ENCODE measurements around the gene AGPAT2. TPM values are rescaled to one million over a fixed set of nuclear protein-coding genes. Genes with fewer than 3 reads are reported as not detected.
A peak's percentile ranks its signal among the peaks of the same experiment; 100 is the strongest.

Gene AGPAT2
- total and polyA plus RNA-seq, 2 experiments from 2014 or later: 31.8 to 44.7 TPM

- peaks cover 10% of the 10 kb centered on the region; the same call in 2 of the 3 replicates for H3K4me1 Mint-ChIP-seq
- no peaks in the 10 kb centered on the region for H3K9me3 Mint-ChIP-seq
- H3K27ac Mint-ChIP-seq: no peak overlapping the region
- H3K27me3 ChIP-seq (ENCODE audit: insufficient read depth): no peaks in the 10 kb centered on the region
- H3K36me3 ChIP-seq (ENCODE audit: insufficient read depth): no peaks in the 10 kb centered on the region
- no peaks in the 10 kb centered on the region for H3K9me2 ChIP-seq (ENCODE audit: insufficient read depth)
- no peak overlapping the region for H3K4me3 ChIP-seq
- H3K4me3 Mint-ChIP-seq: no peak overlapping the region
- no peaks in the 10 kb centered on the region; the same call in 1 of the 2 replicates for H3K4me1 ChIP-seq (ENCODE audit: insufficient read depth)
- H3K4me2 ChIP-seq: no peak overlapping the region
- H3K27ac ChIP-seq (ENCODE audit: low read depth): no peak overlapping the region
- H3K36me3 Mint-ChIP-seq (ENCODE audit: low read depth): no peaks in the 10 kb centered on the region
- 0 out of 2 replicates have a peak overlapping the region, but pooled peaks have one; percentile 52 for H2AFZ ChIP-seq
- H3K27me3 Mint-ChIP-seq (ENCODE audit: insufficient read depth, low read depth, poor library complexity): peaks cover 16% of the 10 kb centered on the region
- 0 out of 2 replicates have a peak, but pooled peaks cover 3% of the 10 kb centered on the region for H3F3A ChIP-seq (replicated peaks; ENCODE audit: low read depth)
- TF ChIP-seq ZNF114 (CRISPR knock-in tag; IDR thresholded peaks at IDR 0.05): no peak
- TF ChIP-seq, protein P1, sequence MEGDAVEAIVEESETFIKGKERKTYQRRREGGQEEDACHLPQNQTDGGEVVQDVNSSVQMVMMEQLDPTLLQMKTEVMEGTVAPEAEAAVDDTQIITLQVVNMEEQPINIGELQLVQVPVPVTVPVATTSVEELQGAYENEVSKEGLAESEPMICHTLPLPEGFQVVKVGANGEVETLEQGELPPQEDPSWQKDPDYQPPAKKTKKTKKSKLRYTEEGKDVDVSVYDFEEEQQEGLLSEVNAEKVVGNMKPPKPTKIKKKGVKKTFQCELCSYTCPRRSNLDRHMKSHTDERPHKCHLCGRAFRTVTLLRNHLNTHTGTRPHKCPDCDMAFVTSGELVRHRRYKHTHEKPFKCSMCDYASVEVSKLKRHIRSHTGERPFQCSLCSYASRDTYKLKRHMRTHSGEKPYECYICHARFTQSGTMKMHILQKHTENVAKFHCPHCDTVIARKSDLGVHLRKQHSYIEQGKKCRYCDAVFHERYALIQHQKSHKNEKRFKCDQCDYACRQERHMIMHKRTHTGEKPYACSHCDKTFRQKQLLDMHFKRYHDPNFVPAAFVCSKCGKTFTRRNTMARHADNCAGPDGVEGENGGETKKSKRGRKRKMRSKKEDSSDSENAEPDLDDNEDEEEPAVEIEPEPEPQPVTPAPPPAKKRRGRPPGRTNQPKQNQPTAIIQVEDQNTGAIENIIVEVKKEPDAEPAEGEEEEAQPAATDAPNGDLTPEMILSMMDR (conservative IDR thresholded peaks at IDR 0.05; ENCODE audit: low read depth in 2 of 2): no peak
- TF ChIP-seq CREB1 (CRISPR knock-in tag; IDR thresholded peaks at IDR 0.05; ENCODE audit: low read depth): no peak
- TF ChIP-seq NANOG (IDR thresholded peaks at IDR 0.05; ENCODE audit: borderline replicate concordance): no peak
- TF ChIP-seq STAT1 (IDR thresholded peaks at IDR 0.05; ENCODE audit: unreplicated experiment): no peak
- no peak for TF ChIP-seq JUNB (IDR thresholded peaks at IDR 0.05; ENCODE audit: unreplicated experiment)
- TF ChIP-seq EZH2 (IDR thresholded peaks at IDR 0.05; ENCODE audit: low read depth, unreplicated experiment): no peak
- TF ChIP-seq, protein P2, sequence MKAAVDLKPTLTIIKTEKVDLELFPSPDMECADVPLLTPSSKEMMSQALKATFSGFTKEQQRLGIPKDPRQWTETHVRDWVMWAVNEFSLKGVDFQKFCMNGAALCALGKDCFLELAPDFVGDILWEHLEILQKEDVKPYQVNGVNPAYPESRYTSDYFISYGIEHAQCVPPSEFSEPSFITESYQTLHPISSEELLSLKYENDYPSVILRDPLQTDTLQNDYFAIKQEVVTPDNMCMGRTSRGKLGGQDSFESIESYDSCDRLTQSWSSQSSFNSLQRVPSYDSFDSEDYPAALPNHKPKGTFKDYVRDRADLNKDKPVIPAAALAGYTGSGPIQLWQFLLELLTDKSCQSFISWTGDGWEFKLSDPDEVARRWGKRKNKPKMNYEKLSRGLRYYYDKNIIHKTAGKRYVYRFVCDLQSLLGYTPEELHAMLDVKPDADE (IDR thresholded peaks at IDR 0.05): no peak
- no peak for TF ChIP-seq POLR2AphosphoS5 (IDR thresholded peaks at IDR 0.05; ENCODE audit: low read depth)
- no peak for TF ChIP-seq EZH2phosphoT487 (IDR thresholded peaks at IDR 0.05; ENCODE audit: unreplicated experiment)
- no peak for TF ChIP-seq ZNF462 (CRISPR knock-in tag; IDR thresholded peaks at IDR 0.05)
- TF ChIP-seq, protein P3, sequence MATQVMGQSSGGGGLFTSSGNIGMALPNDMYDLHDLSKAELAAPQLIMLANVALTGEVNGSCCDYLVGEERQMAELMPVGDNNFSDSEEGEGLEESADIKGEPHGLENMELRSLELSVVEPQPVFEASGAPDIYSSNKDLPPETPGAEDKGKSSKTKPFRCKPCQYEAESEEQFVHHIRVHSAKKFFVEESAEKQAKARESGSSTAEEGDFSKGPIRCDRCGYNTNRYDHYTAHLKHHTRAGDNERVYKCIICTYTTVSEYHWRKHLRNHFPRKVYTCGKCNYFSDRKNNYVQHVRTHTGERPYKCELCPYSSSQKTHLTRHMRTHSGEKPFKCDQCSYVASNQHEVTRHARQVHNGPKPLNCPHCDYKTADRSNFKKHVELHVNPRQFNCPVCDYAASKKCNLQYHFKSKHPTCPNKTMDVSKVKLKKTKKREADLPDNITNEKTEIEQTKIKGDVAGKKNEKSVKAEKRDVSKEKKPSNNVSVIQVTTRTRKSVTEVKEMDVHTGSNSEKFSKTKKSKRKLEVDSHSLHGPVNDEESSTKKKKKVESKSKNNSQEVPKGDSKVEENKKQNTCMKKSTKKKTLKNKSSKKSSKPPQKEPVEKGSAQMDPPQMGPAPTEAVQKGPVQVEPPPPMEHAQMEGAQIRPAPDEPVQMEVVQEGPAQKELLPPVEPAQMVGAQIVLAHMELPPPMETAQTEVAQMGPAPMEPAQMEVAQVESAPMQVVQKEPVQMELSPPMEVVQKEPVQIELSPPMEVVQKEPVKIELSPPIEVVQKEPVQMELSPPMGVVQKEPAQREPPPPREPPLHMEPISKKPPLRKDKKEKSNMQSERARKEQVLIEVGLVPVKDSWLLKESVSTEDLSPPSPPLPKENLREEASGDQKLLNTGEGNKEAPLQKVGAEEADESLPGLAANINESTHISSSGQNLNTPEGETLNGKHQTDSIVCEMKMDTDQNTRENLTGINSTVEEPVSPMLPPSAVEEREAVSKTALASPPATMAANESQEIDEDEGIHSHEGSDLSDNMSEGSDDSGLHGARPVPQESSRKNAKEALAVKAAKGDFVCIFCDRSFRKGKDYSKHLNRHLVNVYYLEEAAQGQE (IDR thresholded peaks at IDR 0.05; ENCODE audit: unreplicated experiment): no peak
- TF ChIP-seq ZNF331 (CRISPR knock-in tag; IDR thresholded peaks at IDR 0.05; ENCODE audit: low read depth): no peak
- ATAC-seq: peak; percentile 15
- no peak for DNase-seq (ENCODE audit: low spot score)
- H3K79me2 ChIP-seq (replicated peaks; ENCODE audit: insufficient read depth): no peaks in the 10 kb centered on the region
- no peaks in the 10 kb centered on the region for H4K20me1 ChIP-seq (replicated peaks; ENCODE audit: insufficient read depth)
Measured at GRCh38 chr9:136691316-136692184, 4.3 kb upstream of the AGPAT2 start.
